Keratinocyte (primary cell): Measurements from ENCODE around the gene LSM6. TPM values are rescaled to one million over a fixed set of nuclear protein-coding genes. Genes with fewer than 3 reads are reported as not detected.
A peak's percentile ranks its signal among the peaks of the same experiment; 100 is the strongest.

Experiments used
- DNase-seq: peaks from one replicate; pipeline ENCODE4 v3.0.0-alpha.2; 2011; ENCODE audit warnings: low read depth, missing footprints, low spot score
- FAIRE-seq: peaks from 2 replicates; lab custom pipeline; 2011; peaks lifted over from hg19 to GRCh38; lab: Jason Lieb, UNC
- H2AFZ ChIP-seq: 2 replicates; pipeline ENCODE4 v1.6.0; 2012; ENCODE audit warnings: low read length, control low read depth, inconsistent platforms; ENCODE audit not compliant: control insufficient read depth
- H3K27ac ChIP-seq: 2 replicates; pipeline ENCODE4 v1.5.1; 2011; ENCODE audit warnings: low read length; ENCODE audit not compliant: control insufficient read depth, insufficient read depth
- H3K27me3 ChIP-seq: 3 replicates; pipeline ENCODE4 v1.6.0; 2011; ENCODE audit warnings: low read length; ENCODE audit not compliant: control insufficient read depth, insufficient read depth; ENCODE audit errors: extremely low read depth
- H3K36me3 ChIP-seq, 2 experiments: 2 replicates in 1 of 2; 3 replicates in 1 of 2; pipeline ENCODE4 v1.5.1; 2011; ENCODE audit warnings: low read length in 2 of 2, mild to moderate bottlenecking in 1 of 2; ENCODE audit not compliant: control insufficient read depth in 2 of 2, insufficient read depth in 2 of 2; ENCODE audit errors: extremely low read depth in 1 of 2
- H3K4me1 ChIP-seq: 3 replicates; pipeline ENCODE4 v1.5.1; 2011; ENCODE audit warnings: low read length; ENCODE audit not compliant: control insufficient read depth, insufficient read depth; ENCODE audit errors: extremely low read depth
- H3K4me2 ChIP-seq: 3 replicates; pipeline ENCODE4 v1.6.0; 2011; ENCODE audit warnings: low read depth, low read length; ENCODE audit not compliant: control insufficient read depth, insufficient read depth; ENCODE audit errors: extremely low read depth
- H3K4me3 ChIP-seq, 3 experiments: fragments of 200-600 bp in 1 of 3; sonication (generic) in 1 of 3; 2 replicates in 2 of 3; 3 replicates in 1 of 3; pipeline ENCODE4 v1.5.1; 2011 to 2016; ENCODE audit warnings: low read length in 3 of 3, mild to moderate bottlenecking in 3 of 3, control low read depth in 2 of 3, inconsistent platforms in 1 of 3, low read depth in 1 of 3, mixed read lengths in 1 of 3, mixed run types in 1 of 3, moderate library complexity in 1 of 3; ENCODE audit not compliant: control insufficient read depth in 2 of 3, insufficient read depth in 2 of 3; ENCODE audit errors: extremely low read depth in 1 of 3
- H3K79me2 ChIP-seq: 2 replicates; pipeline ENCODE4 v1.6.0; 2012; ENCODE audit warnings: low read length; ENCODE audit not compliant: control insufficient read depth, insufficient read depth
- H3K9ac ChIP-seq: 3 replicates; pipeline ENCODE4 v1.6.0; 2011; ENCODE audit warnings: low read length; ENCODE audit not compliant: control insufficient read depth, insufficient read depth; ENCODE audit errors: extremely low read depth
- H3K9me1 ChIP-seq: 3 replicates; pipeline ENCODE4 v1.6.0; 2011; ENCODE audit warnings: low read length; ENCODE audit not compliant: control insufficient read depth, insufficient read depth; ENCODE audit errors: extremely low read depth
- H3K9me3 ChIP-seq: 2 replicates; pipeline ENCODE4 v1.5.1; 2012; ENCODE audit warnings: low read depth, low read length; ENCODE audit not compliant: control insufficient read depth
- H4K20me1 ChIP-seq: 3 replicates; pipeline ENCODE4 v1.6.0; 2011; ENCODE audit warnings: low read length; ENCODE audit not compliant: control insufficient read depth, insufficient read depth; ENCODE audit errors: extremely low read depth
- CTCF ChIP-seq, 3 experiments: IDR thresholded peaks in 1 of 3; conservative IDR thresholded peaks in 1 of 3; optimal IDR thresholded peaks in 1 of 3; 2 replicates in 2 of 3; 3 replicates in 1 of 3; pipeline versions ENCODE3 to v1.5.1; 2011; ENCODE audit warnings: low read length in 3 of 3, mild to moderate bottlenecking in 3 of 3, moderate library complexity in 2 of 3, control low read depth in 1 of 3, inconsistent platforms in 1 of 3; ENCODE audit not compliant: insufficient read depth in 2 of 3; ENCODE audit errors: extremely low read depth in 1 of 3
- EZH2 ChIP-seq: IDR thresholded peaks from one replicate; pipeline ENCODE4 v1.6.1; 2012; ENCODE audit warnings: inconsistent platforms, mild to moderate bottlenecking, low read length, moderate library complexity
- dilution Hi-C: fragments of 300-500 bp; cut with MboI; formaldehyde crosslinking; loops from one replicate; pipeline ENCODE4 v1.7.0; 2020; ENCODE audit warnings: low sequenced_read_pairs; ENCODE audit not compliant: extremely low pct_ligation_motif_present
- polyA plus RNA-seq, 5 experiments: library from polyadenylated mRNA; depleted of rRNA in 3 of 5; stranded (reverse) in 3 of 5; stranded (forward) in 1 of 5; unstranded in 1 of 5; fragments of >200 nt; gene quantifications; 1 replicate in 1 of 5; 2 replicates in 3 of 5; 3 replicates in 1 of 5; pipeline versions ENCODE4 v1.2.1 to v1.2.3, GENCODE V29; 2011 to 2012; ENCODE audit warnings: missing spikeins in 2 of 5, low read depth in 1 of 5, low replicate concordance in 1 of 5

Gene LSM6
- polyA plus RNA-seq, 1 donor (not counting 4 experiments of a cell fraction or from before 2014, with no cell fraction given): 33.7 TPM

DNA sequence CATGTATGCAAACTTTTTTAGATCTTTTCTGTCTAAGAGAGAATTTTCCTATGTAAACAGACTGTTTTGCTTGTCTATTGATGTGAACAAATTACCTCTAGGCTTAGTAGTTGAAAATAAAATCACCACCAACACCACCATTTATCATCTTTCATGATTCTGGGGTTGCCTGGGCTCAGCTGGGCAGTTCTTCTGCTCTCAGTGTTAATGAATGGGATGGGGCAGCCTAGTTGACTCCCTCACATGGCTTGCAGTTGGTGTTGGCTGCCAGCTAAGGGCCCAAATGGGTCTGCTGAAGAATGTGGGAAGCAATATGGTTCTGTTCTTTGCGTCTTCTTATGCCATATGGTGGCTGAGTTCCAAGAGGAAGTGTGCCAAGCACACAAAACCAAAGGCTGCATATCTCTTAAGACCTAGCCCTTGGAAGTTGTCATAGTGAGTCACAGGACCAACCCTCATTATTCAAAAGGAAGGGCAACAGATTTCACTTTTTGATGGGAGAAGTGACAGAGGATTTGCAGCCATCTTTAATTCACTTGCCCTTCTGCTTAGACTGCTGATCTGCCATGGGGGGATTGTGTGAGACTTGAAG is 56.7 kb downstream of the LSM6 start:
- no peaks in the 10 kb centered on the region for H3K27me3 ChIP-seq
- H3K9me3 ChIP-seq: no peaks in the 10 kb centered on the region
- FAIRE-seq: peak; percentile 75
- no peaks in the 10 kb centered on the region for H3K4me1 ChIP-seq
- no peak overlapping the region for H2AFZ ChIP-seq
- no peak overlapping the region for H3K4me3 ChIP-seq
- H3K36me3 ChIP-seq: no peaks in the 10 kb centered on the region
- H3K9ac ChIP-seq: no peak overlapping the region
- no peak for TF ChIP-seq CTCF (optimal IDR thresholded peaks at IDR 0.05 in 1 of 3, IDR thresholded peaks at IDR 0.05 in 1 of 3, conservative IDR thresholded peaks at IDR 0.05 in 1 of 3; ENCODE audit: extremely low read depth in 1 of 3, insufficient read depth in 2 of 3, low read length in 3 of 3)
- no peak for TF ChIP-seq EZH2
- no peak for DNase-seq
- H3K9me1 ChIP-seq: no peaks in the 10 kb centered on the region
- no peak overlapping the region for H3K27ac ChIP-seq
- no peaks in the 10 kb centered on the region for H4K20me1 ChIP-seq
- H3K4me2 ChIP-seq: no peak overlapping the region
- dilution Hi-C loops: no loop called here
- H3K79me2 ChIP-seq: no peaks in the 10 kb centered on the region

GRCh38 chr4:146235654-146236177 is 60.2 kb downstream of the LSM6 start:
- Histone ChIP-seq H3K4me3 (no peak overlapping the region), H3K9me3 (no peaks in the 10 kb centered on the region), H3K36me3 (no peaks in the 10 kb centered on the region), H3K9me1 (no peaks in the 10 kb centered on the region), H3K27ac (no peak overlapping the region), H3K79me2 (no peaks in the 10 kb centered on the region), H3K4me2 (no peak overlapping the region), H3K27me3 (no peaks in the 10 kb centered on the region), H2AFZ (no peak overlapping the region), H4K20me1 (no peaks in the 10 kb centered on the region), H3K9ac (no peak overlapping the region), H3K4me1 (no peaks in the 10 kb centered on the region)
- DNase-seq (no peak), FAIRE-seq (no peak)
- dilution Hi-C loops: no loop called here
- no peak for TF ChIP-seq EZH2
- no peak for TF ChIP-seq CTCF (optimal IDR thresholded peaks at IDR 0.05 in 1 of 3, IDR thresholded peaks at IDR 0.05 in 1 of 3, conservative IDR thresholded peaks at IDR 0.05 in 1 of 3; ENCODE audit: extremely low read depth in 1 of 3, insufficient read depth in 2 of 3, low read length in 3 of 3)
